Neural progenitor cell (in vitro differentiated cells): ENCODE data around the gene PLEKHG2. TPM values are rescaled to one million over a fixed set of nuclear protein-coding genes. Genes with fewer than 3 reads are reported as not detected.

Experiments used
- DNase-seq: peaks from one replicate; pipeline ENCODE4 v3.0.0-alpha.2; 2016; ENCODE audit warnings: low spot score
- H2AFZ ChIP-seq: fragments of 200-600 bp; sonication (generic); replicated peaks from 2 replicates; pipeline ENCODE4 v1.6.1; 2016; ENCODE audit warnings: antibody characterized with exemption
- H3F3A ChIP-seq: fragments of 200-600 bp; sonication (generic); 2 replicates; pipeline ENCODE4 v1.6.1; 2016; ENCODE audit warnings: antibody characterized with exemption, low read depth
- H3K27ac ChIP-seq: fragments of 200-600 bp; sonication (generic); 2 replicates; pipeline ENCODE4 v1.5.1; 2016; ENCODE audit warnings: mild to moderate bottlenecking
- H3K27me3 ChIP-seq: fragments of 200-600 bp; sonication (generic); 2 replicates; pipeline ENCODE4 v1.6.1; 2016; ENCODE audit warnings: mild to moderate bottlenecking, moderate library complexity
- H3K36me3 ChIP-seq: fragments of 200-600 bp; sonication (generic); 2 replicates; pipeline ENCODE4 v1.5.1; 2016
- H3K4me1 ChIP-seq: fragments of 200-600 bp; sonication (generic); 2 replicates; pipeline ENCODE4 v1.6.1; 2016; ENCODE audit warnings: mixed run types
- H3K4me2 ChIP-seq: fragments of 200-600 bp; sonication (generic); 2 replicates; pipeline ENCODE4 v1.6.1; 2016
- H3K4me3 ChIP-seq: fragments of 200-600 bp; sonication (generic); 2 replicates; pipeline ENCODE4 v1.5.1; 2016
- H3K79me2 ChIP-seq: fragments of 200-600 bp; sonication (generic); 2 replicates; pipeline ENCODE4 v1.6.1; 2016; ENCODE audit warnings: low read depth
- H3K9ac ChIP-seq: fragments of 200-600 bp; sonication (generic); 2 replicates; pipeline ENCODE4 v1.6.1; 2016
- H3K9me3 ChIP-seq: fragments of 200-600 bp; sonication (generic); 2 replicates; pipeline ENCODE4 v1.5.1; 2016; ENCODE audit warnings: low read depth
- H4K20me1 ChIP-seq: fragments of 200-600 bp; sonication (generic); 2 replicates; pipeline ENCODE4 v1.6.1; 2016; ENCODE audit warnings: low read depth
- H3K27ac Mint-ChIP-seq: 3 replicates; pipeline ENCODE4 v1.8.0; 2021; ENCODE audit warnings: mixed read lengths
- H3K27me3 Mint-ChIP-seq: 2 replicates; pipeline ENCODE4 v1.8.0; 2022; ENCODE audit warnings: low read depth, mild to moderate bottlenecking, inconsistent platforms, moderate library complexity, mixed read lengths; ENCODE audit not compliant: insufficient read depth
- H3K36me3 Mint-ChIP-seq: 3 replicates; pipeline ENCODE4 v1.8.0; 2021; ENCODE audit warnings: mixed read lengths
- H3K4me1 Mint-ChIP-seq: 3 replicates; pipeline ENCODE4 v1.8.0; 2021; ENCODE audit warnings: mixed read lengths
- H3K4me3 Mint-ChIP-seq: 3 replicates; pipeline ENCODE4 v1.8.0; 2021; ENCODE audit warnings: mild to moderate bottlenecking, moderate library complexity, mixed read lengths
- H3K9me3 Mint-ChIP-seq: 3 replicates; pipeline ENCODE4 v1.8.0; 2020; ENCODE audit warnings: mixed read lengths
- CTCF ChIP-seq: fragments of 200-600 bp; sonication (generic); IDR thresholded peaks from 2 replicates; pipeline ENCODE4 v1.5.1; 2017; ENCODE audit warnings: antibody characterized with exemption, mild to moderate bottlenecking
- EZH2 ChIP-seq: fragments of 200-600 bp; sonication (generic); IDR thresholded peaks from 2 replicates; pipeline ENCODE4 v1.6.1; 2017; ENCODE audit warnings: antibody characterized with exemption, mild to moderate bottlenecking, moderate library complexity
- EZH2phosphoT487 ChIP-seq: fragments of 200-600 bp; sonication (generic); IDR thresholded peaks from 2 replicates; pipeline ENCODE4 v1.6.1; 2017; ENCODE audit warnings: antibody characterized with exemption
- total RNA-seq: library from RNA; depleted of rRNA; stranded (reverse); fragments of >200 nt; gene quantifications from 2 replicates; pipeline ENCODE4 v1.2.3, GENCODE V29; 2015; ENCODE audit warnings: low replicate concordance

The PLEKHG2 gene
- total RNA-seq, 1 donor from 2014 or later, result 10.7 TPM

GRCh38 chr19:39430675-39431593 is 18.5 kb downstream of the PLEKHG2 start:
- H3K9me3 ChIP-seq, result no peaks in the 10 kb centered on the region
- no peak for DNase-seq
- H3K4me2 ChIP-seq, result no peak overlapping the region
- H3K9me3 Mint-ChIP-seq, result no peaks in the 10 kb centered on the region
- no peak overlapping the region for H3K4me3 Mint-ChIP-seq
- peaks cover 2% of the 10 kb centered on the region for H3K27me3 Mint-ChIP-seq
- no peak overlapping the region for H3K4me3 ChIP-seq
- H3F3A ChIP-seq, result peaks cover 76% of the 10 kb centered on the region
- H3K4me1 ChIP-seq, result peaks cover 21% of the 10 kb centered on the region
- H3K79me2 ChIP-seq, result peaks cover 31% of the 10 kb centered on the region
- H4K20me1 ChIP-seq, result peaks cover 32% of the 10 kb centered on the region
- peaks cover 21% of the 10 kb centered on the region for H3K36me3 Mint-ChIP-seq
- H3K36me3 ChIP-seq, result peaks cover 16% of the 10 kb centered on the region
- H2AFZ ChIP-seq, result no peak overlapping the region
- peaks cover 36% of the 10 kb centered on the region for H3K4me1 Mint-ChIP-seq
- TF ChIP-seq EZH2phosphoT487 (no peak), EZH2 (no peak), CTCF (no peak)
- peak overlapping the region; percentile 56 for H3K27ac ChIP-seq
- H3K27ac Mint-ChIP-seq, result peak overlapping the region; percentile 85
- H3K27me3 ChIP-seq, result no peaks in the 10 kb centered on the region
- no peak overlapping the region for H3K9ac ChIP-seq

DNA sequence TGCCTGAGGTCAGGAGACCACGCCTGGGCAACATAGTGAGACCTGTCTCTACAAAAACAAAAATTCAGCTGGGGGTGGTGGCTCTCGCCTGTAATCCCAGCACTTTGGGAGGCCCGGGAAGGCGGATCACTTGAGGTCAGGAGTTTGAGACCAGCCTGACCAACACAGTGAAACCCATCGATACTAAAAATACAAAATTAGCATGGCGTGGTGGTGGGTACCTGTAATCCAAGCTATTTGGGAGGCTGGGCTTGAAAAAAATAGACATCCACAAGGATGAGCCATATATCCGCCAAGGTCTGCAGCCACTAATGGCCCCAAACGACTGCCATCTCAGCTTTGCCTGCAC is 20.2 kb downstream of the PLEKHG2 start:
- DNase-seq, result no peak
- no peak overlapping the region for H2AFZ ChIP-seq
- no peak overlapping the region for H3K27ac Mint-ChIP-seq
- H3F3A ChIP-seq, result peaks cover 82% of the 10 kb centered on the region
- peaks cover 31% of the 10 kb centered on the region for H3K79me2 ChIP-seq
- H3K27ac ChIP-seq, result no peak overlapping the region
- H3K36me3 Mint-ChIP-seq, result peaks cover 17% of the 10 kb centered on the region
- H3K4me1 Mint-ChIP-seq, result peaks cover 38% of the 10 kb centered on the region
- H3K4me2 ChIP-seq, result no peak overlapping the region
- no peak overlapping the region for H3K4me3 ChIP-seq
- H3K4me3 Mint-ChIP-seq, result peak overlapping the region; percentile 50
- H3K4me1 ChIP-seq, result peaks cover 27% of the 10 kb centered on the region
- peaks cover 2% of the 10 kb centered on the region for H3K27me3 Mint-ChIP-seq
- H3K27me3 ChIP-seq, result no peaks in the 10 kb centered on the region
- no peak overlapping the region for H3K9ac ChIP-seq
- no peaks in the 10 kb centered on the region for H3K9me3 Mint-ChIP-seq
- no peak for TF ChIP-seq EZH2
- TF ChIP-seq EZH2phosphoT487, result no peak
- TF ChIP-seq CTCF, result no peak
- H4K20me1 ChIP-seq, result peaks cover 32% of the 10 kb centered on the region
- peaks cover 16% of the 10 kb centered on the region for H3K36me3 ChIP-seq
- H3K9me3 ChIP-seq, result no peaks in the 10 kb centered on the region

DNA sequence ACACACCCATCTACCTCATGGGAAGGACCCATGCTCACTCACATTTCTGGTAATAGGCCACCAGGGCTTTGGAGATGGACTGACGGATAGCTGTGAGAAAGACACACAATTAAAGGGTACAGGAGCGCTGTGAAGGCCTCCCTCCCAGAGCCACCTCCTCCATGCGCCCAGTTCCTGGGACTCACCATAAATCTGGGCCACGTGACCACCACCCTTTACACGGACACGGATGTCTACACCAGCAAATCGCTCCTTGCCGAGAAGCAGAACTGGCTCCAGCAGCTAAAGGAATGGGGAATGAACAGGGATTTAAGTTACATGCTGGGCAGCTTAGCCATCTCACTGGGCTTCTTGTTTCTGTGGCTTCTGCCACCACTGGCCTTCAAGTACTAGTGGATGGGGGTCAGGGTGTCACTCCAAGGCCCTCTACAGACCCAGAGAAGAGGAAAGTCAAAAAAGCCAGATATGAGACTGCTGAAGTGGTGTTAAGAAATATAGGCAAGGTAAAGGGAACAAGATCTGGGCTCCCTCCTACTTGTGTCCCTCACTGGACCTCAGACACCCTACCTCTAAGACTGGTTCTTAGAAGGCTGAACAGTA is 21.1 kb downstream of the PLEKHG2 start:
- Histone ChIP-seq H3F3A (peaks cover 74% of the 10 kb centered on the region), H3K9me3 (no peaks in the 10 kb centered on the region), H3K79me2 (peaks cover 31% of the 10 kb centered on the region), H3K4me1 (peaks cover 24% of the 10 kb centered on the region), H3K4me3 (no peak overlapping the region), H3K27ac (no peak overlapping the region), H4K20me1 (peaks cover 26% of the 10 kb centered on the region), H3K4me2 (no peak overlapping the region), H3K36me3 (peaks cover 16% of the 10 kb centered on the region), H3K9ac (no peak overlapping the region), H3K27me3 (no peaks in the 10 kb centered on the region), H2AFZ (no peak overlapping the region)
- DNase-seq, result no peak
- no peak for TF ChIP-seq EZH2phosphoT487
- no peak for TF ChIP-seq EZH2
- no peak for TF ChIP-seq CTCF
- Mint-ChIP-seq H3K27me3 (peaks cover 2% of the 10 kb centered on the region), H3K36me3 (peaks cover 17% of the 10 kb centered on the region), H3K9me3 (no peaks in the 10 kb centered on the region), H3K4me1 (peaks cover 30% of the 10 kb centered on the region), H3K27ac (no peak overlapping the region), H3K4me3 (peak overlapping the region; percentile 75)
